Lung (tissue), 12 donors: ENCODE measurements around the gene NSF. TPM values are rescaled to one million over a fixed set of nuclear protein-coding genes. Genes with fewer than 3 reads are reported as not detected.
"Not testable (repeated sequence)": the region's sequence is repeated elsewhere in the genome, so short reads cannot be mapped to it uniquely, and the experiment has no call there.

Source experiments
- ATAC-seq: fragments of 200-7000 bp; cut with Tn5 transposase; one replicate; pipeline ENCODE4 v1.9.1; 2020; ENCODE audit warnings: moderate number of reproducible peaks; ENCODE audit not compliant: insufficient read depth, low FRiP score
- DNase-seq, 3 donors: peaks; one replicate each; pipeline ENCODE4 v3.0.0-alpha.2; 2013 to 2017
- H3K27ac ChIP-seq, 2 donors: one replicate each; pipeline ENCODE4 v1.5.1; 2013; ENCODE audit warnings: mild to moderate bottlenecking in 2 of 2, moderate library complexity in 2 of 2, control low read depth in 1 of 2, inconsistent platforms in 1 of 2, low read depth in 1 of 2, low read length in 1 of 2
- H3K27me3 ChIP-seq, 3 donors: one replicate each; pipeline ENCODE4 v1.5.1; 2013; ENCODE audit warnings: low read length in 2 of 3; ENCODE audit not compliant: control insufficient read depth in 3 of 3, insufficient read depth in 3 of 3
- H3K36me3 ChIP-seq, 4 donors: one replicate each; pipeline ENCODE4 v1.5.1; 2013; ENCODE audit warnings: low read length in 4 of 4, mild to moderate bottlenecking in 1 of 4, moderate library complexity in 1 of 4; ENCODE audit not compliant: control insufficient read depth in 4 of 4, insufficient read depth in 4 of 4
- H3K4me1 ChIP-seq, 5 donors: one replicate each; pipeline ENCODE4 v1.5.1; 2013; ENCODE audit warnings: low read length in 5 of 5, mild to moderate bottlenecking in 2 of 5, moderate library complexity in 1 of 5; ENCODE audit not compliant: control insufficient read depth in 5 of 5, insufficient read depth in 5 of 5
- H3K4me3 ChIP-seq: one replicate; pipeline ENCODE4 v1.5.1; 2013; ENCODE audit warnings: mild to moderate bottlenecking, control low read depth, moderate library complexity
- H3K9ac ChIP-seq, 2 donors: one replicate each; pipeline ENCODE4 v1.5.1; 2013; ENCODE audit warnings: low read length in 2 of 2, control low read depth in 1 of 2; ENCODE audit not compliant: insufficient read depth in 1 of 2
- H3K9me3 ChIP-seq, 4 donors: one replicate each; pipeline ENCODE4 v1.5.1; 2013; ENCODE audit warnings: low read length in 3 of 4, mild to moderate bottlenecking in 1 of 4, moderate library complexity in 1 of 4; ENCODE audit not compliant: control insufficient read depth in 4 of 4, insufficient read depth in 3 of 4
- CTCF ChIP-seq: IDR thresholded peaks from 2 replicates; pipeline ENCODE4 v1.5.1; 2012; ENCODE audit warnings: mild to moderate bottlenecking; ENCODE audit errors: control extremely low read depth, extremely low read depth
- WGBS, 2 donors: extraction: QIAGEN DNeasy Blood & Tissue Kit; methylation state at CpG; one replicate each; pipeline ENCODE4 v1.1.7; 2013; 5-methylcytosine and 5-hydroxymethylcytosine counted together
- polyA plus RNA-seq, 2 donors: library from polyadenylated mRNA; stranded (reverse); fragments of 200-250 nt; gene quantifications; one replicate each; pipeline ENCODE4 v1.2.1, GENCODE V29; 2013
- total RNA-seq, 2 donors: library from RNA; depleted of rRNA in 1 of 2; stranded (reverse); fragments of >200 nt in 1 of 2; gene quantifications; one replicate each; pipeline ENCODE4 v1.2.1, GENCODE V29; 2014 to 2021
- donor health status: control.
- donor health status: control.
- donor health status: Bipolar disorder and iron deficiency.
- donor health status: healthy.
- donor health status: DM: yes; HTN: yes; CAD: no.

Gene NSF
- total and polyA plus RNA-seq, 4 donors, result 7.3 to 41.9 (median 27.0) TPM

- Histone ChIP-seq H3K9ac (no peak overlapping the region), H3K27me3 (no peaks in the 10 kb centered on the region), H3K9me3 (no peaks in the 10 kb centered on the region), H3K36me3 (peaks cover 3 to 25% (median 14%) of the 10 kb centered on the region in 4 donors), H3K4me1 (no peaks in the 10 kb centered on the region), H3K27ac (no peak overlapping the region), H3K4me3 (no peak overlapping the region)
- TF ChIP-seq CTCF, result no peak
- ATAC-seq (no peak), DNase-seq (no peak)
- 87 to 88% methylated on average over 2 of the region's 2 CpGs for WGBS, 2 donors
Observed at GRCh38 chr17:46756861-46757260, 166.4 kb downstream of the NSF start.

- H3K9ac ChIP-seq, H3K27ac ChIP-seq, H3K9me3 ChIP-seq, DNase-seq, H3K27me3 ChIP-seq, H3K4me1 ChIP-seq, H3K4me3 ChIP-seq, ATAC-seq: not testable (repeated sequence)
- H3K36me3 ChIP-seq, result peaks cover 0 to 18% (median 10%) of the 10 kb centered on the region in 4 donors
- 89% methylated on average over 4 of the region's 4 CpGs for WGBS, 2 donors
Observed at GRCh38 chr17:46757588-46757987, 167.1 kb downstream of the NSF start.

- 83 to 96% methylated on average over 5 of the region's 5 CpGs for WGBS, 2 donors
- no peaks in the 10 kb centered on the region for H3K9me3 ChIP-seq
- H3K4me1 ChIP-seq, result no peaks in the 10 kb centered on the region
- no peak for TF ChIP-seq CTCF
- ATAC-seq (no peak), DNase-seq (no peak)
- no peaks in the 10 kb centered on the region for H3K27me3 ChIP-seq
- H3K9ac ChIP-seq, result no peak overlapping the region
- H3K27ac ChIP-seq, result no peak overlapping the region
- H3K4me3 ChIP-seq, result no peak overlapping the region
- peaks cover 0 to 18% (median 8%) of the 10 kb centered on the region in 4 donors for H3K36me3 ChIP-seq
Observed at GRCh38 chr17:46758614-46759013, 168.1 kb downstream of the NSF start.

- TF ChIP-seq CTCF, result no peak
- Histone ChIP-seq H3K9me3 (no peaks in the 10 kb centered on the region), H3K9ac (no peak overlapping the region), H3K4me3 (no peak overlapping the region), H3K27ac (no peak overlapping the region), H3K27me3 (no peaks in the 10 kb centered on the region), H3K36me3 (peaks cover 0 to 18% (median 8%) of the 10 kb centered on the region in 4 donors), H3K4me1 (no peaks in the 10 kb centered on the region)
- ATAC-seq (no peak), DNase-seq (no peak)
- 93 to 95% methylated on average over 9 of the region's 9 CpGs for WGBS, 2 donors
Observed at GRCh38 chr17:46759141-46759540, 168.7 kb downstream of the NSF start.
